GM12875 (cell line): ENCODE data around the gene CST7.

Source experiments
- H3K4me3 ChIP-seq: one replicate; pipeline ENCODE4 v1.5.1; 2011; ENCODE audit warnings: low read depth, low read length, control low read depth
- CTCF ChIP-seq: IDR thresholded peaks from 2 replicates; pipeline ENCODE4 v1.5.1; 2011; ENCODE audit warnings: low read depth, mild to moderate bottlenecking, control low read depth, inconsistent platforms, low read length, moderate library complexity, borderline replicate concordance; ENCODE audit not compliant: insufficient read depth

Gene CST7

GRCh38 chr20:24948939-24949679 is at the start of gene CST7:
TSS of gene CST7 (plus strand) at chr20:24949269. CDS start at chr20:24949506, 237 bp downstream.
- TF ChIP-seq CTCF, result no peak
- no peak within 1 kb of the TSS for H3K4me3 ChIP-seq

- no peak overlapping the region for H3K4me3 ChIP-seq
- no peak for TF ChIP-seq CTCF
Observed at GRCh38 chr20:24906806-24907205, 42.3 kb upstream of the CST7 start.

GRCh38 chr20:24908642-24909041 is 40.4 kb upstream of the CST7 start:
- no peak for TF ChIP-seq CTCF
- H3K4me3 ChIP-seq, result no peak overlapping the region

GRCh38 chr20:24909086-24909780 is 39.8 kb upstream of the CST7 start:
- no peak overlapping the region for H3K4me3 ChIP-seq
- no peak for TF ChIP-seq CTCF

- no peak overlapping the region for H3K4me3 ChIP-seq
- no peak for TF ChIP-seq CTCF
Observed at GRCh38 chr20:24909861-24910260, 39.2 kb upstream of the CST7 start.

- TF ChIP-seq CTCF, result no peak
- no peak overlapping the region for H3K4me3 ChIP-seq
Observed at GRCh38 chr20:24910461-24910860, 38.6 kb upstream of the CST7 start.

GRCh38 chr20:24911461-24911860 is 37.6 kb upstream of the CST7 start:
- TF ChIP-seq CTCF, result no peak
- no peak overlapping the region for H3K4me3 ChIP-seq
